Left cardiac atrium (tissue), 2 donors: ENCODE results near the gene DEPDC4. TPM values are rescaled to one million over a fixed set of nuclear protein-coding genes. Genes with fewer than 3 reads are reported as not detected.

Source experiments
- total RNA-seq, 2 donors: library from RNA; stranded (reverse); fragmentation: NEBNext Ultra II Directional; extraction: Animal tissue kit (Norgen Biotek cat#: 25700); gene quantifications; one replicate each; pipeline ENCODE4 v1.2.1, GENCODE V29; 2021
- donor health status: DM: no; HTN: yes; CAD: no; lungs with severe emphysema.
- donor health status: DM: yes; HTN: yes; CAD: no.

The DEPDC4 gene
- total RNA-seq, 2 donors from 2014 or later: 0.53 to 0.55 TPM

Other genes with a start within 250 kb of the DEPDC4 start
- 10 to 100 TPM; 13.5 to 19.4 TPM for gene BLTP3B, start 124.2 kb downstream of the DEPDC4 start, total RNA-seq
- 10 to 100 TPM; 19.7 to 24.3 TPM for gene ACTR6, start 66.3 kb downstream of the DEPDC4 start, total RNA-seq
- gene SCYL2, start 98 bp upstream of the DEPDC4 start, total RNA-seq: 10 to 100 TPM; 25.4 to 30.3 TPM
- gene SLC17A8, start 90.0 kb upstream of the DEPDC4 start, total RNA-seq: not detected
- gene NR1H4, start 206.8 kb upstream of the DEPDC4 start, total RNA-seq: not detected